ENCODE measurements around the gene CASZ1. TPM values are rescaled to one million over a fixed set of nuclear protein-coding genes. Genes with fewer than 3 reads are reported as not detected.

Gene CASZ1
- total and polyA plus RNA-seq, 10 of the 15 experiments (the other 5 are each of a cell fraction or from before 2014, with no cell fraction given) = 0.52 to 9.8 (median 3.7) TPM

GRCh38 chr1:10825592-10825991, 29.1 kb upstream of the CASZ1 start:
- no peak for DNase-seq (ENCODE audit: low read depth, low spot score)
- RAD21 ChIA-PET (ENCODE audit: unreplicated experiment) = no interaction called here
- H3K27ac ChIP-seq (ENCODE audit: control insufficient read depth, insufficient read depth) = no peak overlapping the region
- BruUV-seq (replicated peaks) = no TSS peak
- H3K4me2 ChIP-seq (ENCODE audit: control insufficient read depth, insufficient read depth) = no peak overlapping the region
- POLR2A ChIA-PET = no interaction called here
- H3K9me3 ChIP-seq (replicated peaks; ENCODE audit: control insufficient read depth, insufficient read depth, low read length) = no peaks in the 10 kb centered on the region
- H3K79me2 ChIP-seq (ENCODE audit: control insufficient read depth, insufficient read depth, low read length) = no peaks in the 10 kb centered on the region
- H3K4me3 ChIP-seq = no peak overlapping the region
- H3K4me1 ChIP-seq (ENCODE audit: control insufficient read depth, insufficient read depth, low read length) = no peaks in the 10 kb centered on the region
- CTCF ChIA-PET = no interaction called here
- FAIRE-seq = no peak
- no peak overlapping the region for H2AFZ ChIP-seq (ENCODE audit: control insufficient read depth, low read depth, low read length)
- no peaks in the 10 kb centered on the region for H4K20me1 ChIP-seq (ENCODE audit: control insufficient read depth, insufficient read depth)
- in situ Hi-C loops (cut with MboI) (no loop called here), intact Hi-C loops (cut with micrococcal nuclease; ENCODE audit: unreplicated experiment) (no loop called here)
- no peak overlapping the region for H3K9ac ChIP-seq (ENCODE audit: control insufficient read depth, insufficient read depth, low read length)
- H3K36me3 ChIP-seq (ENCODE audit: control insufficient read depth in 2 of 2, insufficient read depth in 2 of 2, low read length in 1 of 2) = no peaks in the 10 kb centered on the region
- SMC1A ChIA-PET (ENCODE audit: uncharacterized antibody, unreplicated experiment) = no interaction called here
- no peak for ATAC-seq
- H3K27me3 ChIP-seq (replicated peaks in 1 of 2; ENCODE audit: control insufficient read depth in 2 of 2, insufficient read depth in 2 of 2, low read length in 1 of 2) = no peaks in the 10 kb centered on the region; a peak in 1 of 4 replicates
- WGBS (ENCODE audit: insufficient coverage, insufficient replicate concordance, low lambda C conversion rate, missing lambda C conversion rate) = 33% methylated on average over 6 of the region's 6 CpGs
- no peak for TF ChIP-seq ZNF687 (IDR thresholded peaks at IDR 0.05)
- no peak for TF ChIP-seq ZNF274 (IDR thresholded peaks at IDR 0.05; ENCODE audit: insufficient read depth, insufficient read length)
- TF ChIP-seq MTA3 (IDR thresholded peaks at IDR 0.05; ENCODE audit: borderline replicate concordance, low read length) = no peak
- TF ChIP-seq ZNF217 (IDR thresholded peaks at IDR 0.05) = no peak
- TF ChIP-seq BMI1 (IDR thresholded peaks at IDR 0.05; ENCODE audit: borderline replicate concordance) = no peak
- TF ChIP-seq ZNF207 (IDR thresholded peaks at IDR 0.05; ENCODE audit: borderline replicate concordance) = no peak
- no peak for TF ChIP-seq CREM (IDR thresholded peaks at IDR 0.05; ENCODE audit: low read depth)
- TF ChIP-seq ZBTB11 (CRISPR knock-in tag; IDR thresholded peaks at IDR 0.05) = no peak
- no peak for TF ChIP-seq ATF3 (IDR thresholded peaks at IDR 0.05; ENCODE audit: borderline replicate concordance, extremely low read depth, low read depth, low read length)
- TF ChIP-seq FOXK2 (IDR thresholded peaks at IDR 0.05) = no peak
- no peak for TF ChIP-seq PBX3 (IDR thresholded peaks at IDR 0.05; ENCODE audit: insufficient replicate concordance, low read depth, low read length)
- TF ChIP-seq, protein P1, sequence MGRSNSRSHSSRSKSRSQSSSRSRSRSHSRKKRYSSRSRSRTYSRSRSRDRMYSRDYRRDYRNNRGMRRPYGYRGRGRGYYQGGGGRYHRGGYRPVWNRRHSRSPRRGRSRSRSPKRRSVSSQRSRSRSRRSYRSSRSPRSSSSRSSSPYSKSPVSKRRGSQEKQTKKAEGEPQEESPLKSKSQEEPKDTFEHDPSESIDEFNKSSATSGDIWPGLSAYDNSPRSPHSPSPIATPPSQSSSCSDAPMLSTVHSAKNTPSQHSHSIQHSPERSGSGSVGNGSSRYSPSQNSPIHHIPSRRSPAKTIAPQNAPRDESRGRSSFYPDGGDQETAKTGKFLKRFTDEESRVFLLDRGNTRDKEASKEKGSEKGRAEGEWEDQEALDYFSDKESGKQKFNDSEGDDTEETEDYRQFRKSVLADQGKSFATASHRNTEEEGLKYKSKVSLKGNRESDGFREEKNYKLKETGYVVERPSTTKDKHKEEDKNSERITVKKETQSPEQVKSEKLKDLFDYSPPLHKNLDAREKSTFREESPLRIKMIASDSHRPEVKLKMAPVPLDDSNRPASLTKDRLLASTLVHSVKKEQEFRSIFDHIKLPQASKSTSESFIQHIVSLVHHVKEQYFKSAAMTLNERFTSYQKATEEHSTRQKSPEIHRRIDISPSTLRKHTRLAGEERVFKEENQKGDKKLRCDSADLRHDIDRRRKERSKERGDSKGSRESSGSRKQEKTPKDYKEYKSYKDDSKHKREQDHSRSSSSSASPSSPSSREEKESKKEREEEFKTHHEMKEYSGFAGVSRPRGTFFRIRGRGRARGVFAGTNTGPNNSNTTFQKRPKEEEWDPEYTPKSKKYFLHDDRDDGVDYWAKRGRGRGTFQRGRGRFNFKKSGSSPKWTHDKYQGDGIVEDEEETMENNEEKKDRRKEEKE (IDR thresholded peaks at IDR 0.05) = no peak
- TF ChIP-seq RFX5 (IDR thresholded peaks at IDR 0.05; ENCODE audit: low read depth, low read length) = no peak
- TF ChIP-seq HCFC1 (IDR thresholded peaks at IDR 0.05; ENCODE audit: low read length) = no peak
